Measurements from ENCODE around the gene MISP3. TPM values are rescaled to one million over a fixed set of nuclear protein-coding genes. Genes with fewer than 3 reads are reported as not detected.

The MISP3 gene
- total RNA-seq, 1 donor from 2014 or later: 3.5 TPM

DNA sequence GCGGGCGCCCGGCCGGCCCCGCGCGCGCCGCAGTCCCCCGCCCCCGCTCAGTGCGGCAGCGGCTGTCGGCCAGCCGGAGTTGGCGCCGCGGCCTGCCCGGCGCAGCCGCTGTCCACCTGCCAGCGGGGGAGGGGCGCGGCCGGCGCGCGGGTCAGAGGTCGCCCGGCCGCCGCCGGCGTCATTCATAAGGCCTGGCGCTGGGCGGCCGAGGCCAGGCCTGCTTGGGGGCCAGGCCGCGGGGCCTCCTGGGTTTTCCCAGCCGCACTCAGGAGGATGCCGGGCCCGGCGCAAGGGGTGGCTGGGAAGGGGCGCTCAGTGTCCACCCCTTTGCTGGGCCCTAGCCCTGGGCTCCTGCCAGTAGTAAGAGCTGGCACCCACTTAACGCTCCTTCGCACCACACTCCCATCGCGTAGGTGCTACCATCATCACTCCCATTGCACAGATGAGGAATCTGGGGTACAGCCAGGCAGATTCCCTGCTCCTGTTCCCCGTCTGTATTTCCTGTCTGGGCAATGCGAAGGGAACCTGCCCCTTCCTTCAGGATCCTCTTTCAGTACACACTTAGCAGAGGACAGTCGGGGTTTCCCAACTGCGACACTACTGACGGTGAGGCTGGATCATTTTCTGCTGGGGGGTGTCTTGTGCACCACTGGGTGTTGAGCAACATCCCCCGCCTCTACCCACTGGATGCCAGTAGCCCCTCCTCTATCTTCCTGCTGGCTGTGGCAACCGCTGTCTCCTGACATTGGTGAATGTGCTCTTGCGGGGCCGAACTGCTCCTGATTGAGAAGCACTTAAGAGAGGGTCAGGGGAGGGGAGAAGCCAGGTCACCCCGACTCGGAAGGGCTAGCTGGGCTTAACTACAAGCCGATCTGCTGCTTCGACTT, 45.8 kb downstream of the MISP3 start:
- H3K27ac Mint-ChIP-seq: peak overlapping the region; percentile 97
- peaks cover 2% of the 10 kb centered on the region for H3K36me3 Mint-ChIP-seq (ENCODE audit: insufficient read depth)
- H3K4me1 Mint-ChIP-seq (ENCODE audit: low read depth): peaks cover 26% of the 10 kb centered on the region
- DNase-seq (ENCODE audit: low spot score, unreplicated experiment): no peak
- H3K9me3 Mint-ChIP-seq (ENCODE audit: low read depth): no peaks in the 10 kb centered on the region
- H3K27me3 Mint-ChIP-seq: no peaks in the 10 kb centered on the region
- H3K4me3 Mint-ChIP-seq (ENCODE audit: low read depth): peak overlapping the region; percentile 79
- TF ChIP-seq, protein P1, sequence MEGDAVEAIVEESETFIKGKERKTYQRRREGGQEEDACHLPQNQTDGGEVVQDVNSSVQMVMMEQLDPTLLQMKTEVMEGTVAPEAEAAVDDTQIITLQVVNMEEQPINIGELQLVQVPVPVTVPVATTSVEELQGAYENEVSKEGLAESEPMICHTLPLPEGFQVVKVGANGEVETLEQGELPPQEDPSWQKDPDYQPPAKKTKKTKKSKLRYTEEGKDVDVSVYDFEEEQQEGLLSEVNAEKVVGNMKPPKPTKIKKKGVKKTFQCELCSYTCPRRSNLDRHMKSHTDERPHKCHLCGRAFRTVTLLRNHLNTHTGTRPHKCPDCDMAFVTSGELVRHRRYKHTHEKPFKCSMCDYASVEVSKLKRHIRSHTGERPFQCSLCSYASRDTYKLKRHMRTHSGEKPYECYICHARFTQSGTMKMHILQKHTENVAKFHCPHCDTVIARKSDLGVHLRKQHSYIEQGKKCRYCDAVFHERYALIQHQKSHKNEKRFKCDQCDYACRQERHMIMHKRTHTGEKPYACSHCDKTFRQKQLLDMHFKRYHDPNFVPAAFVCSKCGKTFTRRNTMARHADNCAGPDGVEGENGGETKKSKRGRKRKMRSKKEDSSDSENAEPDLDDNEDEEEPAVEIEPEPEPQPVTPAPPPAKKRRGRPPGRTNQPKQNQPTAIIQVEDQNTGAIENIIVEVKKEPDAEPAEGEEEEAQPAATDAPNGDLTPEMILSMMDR (IDR thresholded peaks at IDR 0.05; ENCODE audit: unreplicated experiment): no peak

DNA sequence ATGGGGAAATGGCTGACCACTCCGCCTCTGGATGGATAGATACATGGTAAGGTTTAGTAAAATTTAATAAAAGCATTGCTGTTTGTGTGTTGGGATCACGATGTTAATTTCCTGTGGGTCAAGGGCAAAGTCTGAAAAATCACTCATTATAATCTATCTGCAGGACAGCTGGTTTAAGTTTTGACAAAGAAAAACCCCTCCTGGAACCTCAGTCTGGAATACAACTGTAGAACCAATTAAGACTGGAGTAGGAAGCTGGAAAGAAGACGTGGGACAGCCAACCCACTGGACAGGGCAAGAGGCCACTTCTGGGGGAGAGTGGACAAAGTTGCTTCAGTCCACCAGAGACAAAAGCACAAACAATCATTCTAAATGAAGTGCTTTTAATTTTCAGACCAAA, 46.6 kb downstream of the MISP3 start:
- peaks cover 26% of the 10 kb centered on the region for H3K4me1 Mint-ChIP-seq (ENCODE audit: low read depth)
- no peaks in the 10 kb centered on the region for H3K27me3 Mint-ChIP-seq
- H3K4me3 Mint-ChIP-seq (ENCODE audit: low read depth): peak overlapping the region; percentile 79
- TF ChIP-seq, protein P1 (IDR thresholded peaks at IDR 0.05; ENCODE audit: unreplicated experiment): no peak
- peaks cover 2% of the 10 kb centered on the region for H3K36me3 Mint-ChIP-seq (ENCODE audit: insufficient read depth)
- H3K27ac Mint-ChIP-seq: peak overlapping the region; percentile 97
- H3K9me3 Mint-ChIP-seq (ENCODE audit: low read depth): no peaks in the 10 kb centered on the region
- DNase-seq (ENCODE audit: low spot score, unreplicated experiment): no peak

DNA sequence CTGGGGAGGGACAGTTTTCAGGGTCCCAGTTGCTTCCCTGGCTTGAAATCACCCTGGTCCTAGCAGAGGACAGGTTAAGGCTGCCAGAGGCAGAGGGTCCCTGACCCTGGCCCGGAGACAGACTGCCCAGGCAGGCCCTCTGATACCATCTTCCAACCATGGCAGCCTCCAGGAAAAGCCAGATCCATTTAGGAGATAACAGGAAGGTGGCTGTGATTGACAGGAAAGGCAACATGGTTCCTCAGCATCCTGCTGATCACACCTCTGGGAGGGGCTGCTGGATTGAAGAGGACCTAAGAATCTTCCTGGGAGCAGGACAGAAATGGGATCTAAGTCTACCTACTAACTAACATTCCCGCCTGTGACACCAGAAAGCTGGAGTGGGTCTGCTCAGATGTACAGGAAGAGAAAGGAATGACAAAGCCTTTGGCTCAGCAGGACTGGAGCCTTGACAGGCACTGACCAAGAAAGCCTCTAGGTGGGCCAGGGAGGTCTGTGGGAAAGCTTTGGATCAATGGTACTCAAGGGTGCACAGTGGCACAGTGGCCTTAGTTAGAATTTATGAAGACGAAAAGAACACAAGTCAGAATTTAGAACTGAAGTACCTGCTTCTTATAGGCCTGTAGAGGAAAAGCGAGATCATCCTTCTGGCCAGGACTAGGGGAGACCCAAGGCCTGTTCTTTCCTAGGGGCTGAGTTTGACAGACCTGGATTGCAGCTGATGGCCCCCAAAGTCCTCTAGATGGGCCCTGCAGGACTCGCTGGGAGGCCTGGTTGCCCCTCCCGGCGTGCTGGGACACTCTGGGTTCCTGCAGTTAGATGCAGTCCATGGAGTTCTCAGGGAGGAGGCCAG, 47.3 kb downstream of the MISP3 start:
- Mint-ChIP-seq H3K4me3 (ENCODE audit: low read depth) (no peak overlapping the region), H3K9me3 (ENCODE audit: low read depth) (no peaks in the 10 kb centered on the region), H3K4me1 (ENCODE audit: low read depth) (peaks cover 26% of the 10 kb centered on the region), H3K27ac (peak overlapping the region; percentile 78), H3K27me3 (no peaks in the 10 kb centered on the region), H3K36me3 (ENCODE audit: insufficient read depth) (peaks cover 2% of the 10 kb centered on the region)
- TF ChIP-seq, protein P1 (IDR thresholded peaks at IDR 0.05; ENCODE audit: unreplicated experiment): no peak
- no peak for DNase-seq (ENCODE audit: low spot score, unreplicated experiment)

DNA sequence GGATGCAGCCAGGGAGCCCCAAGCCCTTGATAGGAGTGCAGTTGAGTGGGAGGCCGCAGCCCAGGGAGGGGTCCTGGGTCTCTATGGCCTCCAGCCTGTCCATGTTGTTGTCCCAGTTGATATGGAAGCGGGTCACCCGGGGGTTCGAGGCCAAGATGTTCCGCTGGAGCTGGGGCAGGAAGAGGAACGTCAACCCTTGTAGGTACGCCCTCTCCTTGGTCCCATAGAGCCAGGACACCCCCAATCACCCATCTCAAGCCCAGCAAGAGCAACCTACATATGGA, 47.9 kb downstream of the MISP3 start:
- H3K4me1 Mint-ChIP-seq (ENCODE audit: low read depth): peaks cover 26% of the 10 kb centered on the region
- H3K36me3 Mint-ChIP-seq (ENCODE audit: insufficient read depth): peaks cover 2% of the 10 kb centered on the region
- no peak overlapping the region for H3K4me3 Mint-ChIP-seq (ENCODE audit: low read depth)

DNA sequence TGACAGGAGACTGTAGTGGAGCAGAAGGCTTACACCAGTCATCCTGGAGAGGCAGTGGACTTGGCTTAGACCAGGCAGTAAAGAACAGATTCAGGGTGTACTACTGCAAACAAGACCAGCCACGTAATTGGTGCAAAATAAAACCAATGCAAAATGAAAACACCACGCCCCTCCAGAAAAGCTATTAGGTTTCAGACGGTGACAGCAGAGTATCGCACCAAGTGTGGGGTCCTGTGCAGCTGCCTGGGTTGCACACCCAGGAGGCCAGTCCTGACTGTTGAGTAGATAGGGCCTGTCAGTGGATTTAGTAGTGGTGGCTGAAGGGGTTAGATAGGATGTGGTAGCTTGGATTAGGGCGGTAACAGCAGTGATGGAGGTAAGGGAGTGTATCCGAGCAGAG, 50.3 kb downstream of the MISP3 start:
- H3K36me3 Mint-ChIP-seq (ENCODE audit: insufficient read depth): peaks cover 2% of the 10 kb centered on the region
- H3K27ac Mint-ChIP-seq: no peak overlapping the region
- peaks cover 15% of the 10 kb centered on the region for H3K4me1 Mint-ChIP-seq (ENCODE audit: low read depth)

More for the DNA sequence above, 47.9 kb downstream of the MISP3 start:
- no peaks in the 10 kb centered on the region for H3K9me3 Mint-ChIP-seq (ENCODE audit: low read depth)
- H3K27ac Mint-ChIP-seq: no peak overlapping the region
- H3K27me3 Mint-ChIP-seq: no peaks in the 10 kb centered on the region
- TF ChIP-seq, protein P1 (IDR thresholded peaks at IDR 0.05; ENCODE audit: unreplicated experiment): no peak
- no peak for DNase-seq (ENCODE audit: low spot score, unreplicated experiment)

More for the DNA sequence above, 50.3 kb downstream of the MISP3 start:
- TF ChIP-seq, protein P1 (IDR thresholded peaks at IDR 0.05; ENCODE audit: unreplicated experiment): no peak
- Mint-ChIP-seq H3K27me3 (no peaks in the 10 kb centered on the region), H3K9me3 (ENCODE audit: low read depth) (no peaks in the 10 kb centered on the region), H3K4me3 (ENCODE audit: low read depth) (no peak overlapping the region)
- no peak for DNase-seq (ENCODE audit: low spot score, unreplicated experiment)

Data from progenitor cell of endocrine pancreas (in vitro differentiated cells).